ENCODE data around the gene SF1.

SF1 gene

GRCh38 chr11:64759131-64759721 is 19.1 kb downstream of the SF1 start:
- no peak overlapping the region for H3K4me3 ChIP-seq (ENCODE audit: low read depth, low read length)
- no peak for TF ChIP-seq CTCF (IDR thresholded peaks at IDR 0.05; ENCODE audit: borderline replicate concordance, insufficient read depth, low read depth, low read length)

GRCh38 chr11:64758330-64759079 is 19.8 kb downstream of the SF1 start:
- no peak overlapping the region for H3K4me3 ChIP-seq (ENCODE audit: low read depth, low read length)
- TF ChIP-seq CTCF (IDR thresholded peaks at IDR 0.05; ENCODE audit: borderline replicate concordance, insufficient read depth, low read depth, low read length), result no peak

- TF ChIP-seq CTCF (IDR thresholded peaks at IDR 0.05; ENCODE audit: borderline replicate concordance, insufficient read depth, low read depth, low read length), result no peak
- no peak overlapping the region for H3K4me3 ChIP-seq (ENCODE audit: low read depth, low read length)
Observed at GRCh38 chr11:64757549-64758329, 20.6 kb downstream of the SF1 start.

- H3K4me3 ChIP-seq (ENCODE audit: low read depth, low read length), result no peak overlapping the region
- no peak for TF ChIP-seq CTCF (IDR thresholded peaks at IDR 0.05; ENCODE audit: borderline replicate concordance, insufficient read depth, low read depth, low read length)
Observed at GRCh38 chr11:64755681-64756361, 22.5 kb downstream of the SF1 start.

GRCh38 chr11:64754919-64755662 is 23.3 kb downstream of the SF1 start:
- TF ChIP-seq CTCF (IDR thresholded peaks at IDR 0.05; ENCODE audit: borderline replicate concordance, insufficient read depth, low read depth, low read length), result no peak
- no peak overlapping the region for H3K4me3 ChIP-seq (ENCODE audit: low read depth, low read length)

GRCh38 chr11:64754124-64754918 is 24.0 kb downstream of the SF1 start:
- H3K4me3 ChIP-seq (ENCODE audit: low read depth, low read length), result no peak overlapping the region
- no peak for TF ChIP-seq CTCF (IDR thresholded peaks at IDR 0.05; ENCODE audit: borderline replicate concordance, insufficient read depth, low read depth, low read length)
